ENCODE data around the gene IQCK.
"Not testable (repeated sequence)": the region's sequence is repeated elsewhere in the genome, so short reads cannot be mapped to it uniquely, and the experiment has no call there.

IQCK gene

GRCh38 chr16:19760356-19761060 is 42.4 kb downstream of the IQCK start:
- no peak for DNase-seq

DNA sequence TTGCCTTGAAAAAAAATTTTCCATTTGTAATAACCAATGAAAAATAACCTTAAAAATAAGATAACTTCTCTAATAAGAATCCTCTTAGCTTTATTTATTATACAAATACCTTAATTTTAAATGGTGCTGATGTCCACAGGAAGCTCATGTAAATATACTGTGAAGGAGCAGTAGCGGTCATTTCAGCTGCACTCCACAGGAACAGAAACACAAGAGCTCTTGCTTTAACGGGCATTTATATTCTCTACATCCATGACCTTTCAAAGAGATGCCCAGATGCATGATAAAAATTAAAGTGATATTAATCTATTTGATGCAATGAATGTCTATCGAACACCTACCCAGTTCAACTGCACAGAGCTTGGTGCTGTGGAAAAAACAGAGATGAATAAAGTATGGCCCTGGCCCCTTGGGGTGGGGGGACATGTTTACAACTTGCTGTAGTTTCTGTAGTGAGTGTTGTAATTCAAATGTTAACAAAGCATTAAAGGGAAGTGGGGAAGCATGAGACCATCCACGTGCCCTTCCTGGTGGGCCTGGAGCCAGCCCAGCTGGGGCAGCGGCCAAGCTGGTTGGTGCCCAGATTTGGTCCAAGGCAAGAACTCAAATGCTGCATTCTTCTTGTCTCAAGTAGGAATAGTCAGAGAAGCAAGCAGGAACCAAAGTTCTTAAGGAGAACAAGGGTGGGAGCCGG is 47.9 kb downstream of the IQCK start:
- DNase-seq, result no peak

- DNase-seq, result no peak
Observed at GRCh38 chr16:19766554-19766884, 48.4 kb downstream of the IQCK start.

DNA sequence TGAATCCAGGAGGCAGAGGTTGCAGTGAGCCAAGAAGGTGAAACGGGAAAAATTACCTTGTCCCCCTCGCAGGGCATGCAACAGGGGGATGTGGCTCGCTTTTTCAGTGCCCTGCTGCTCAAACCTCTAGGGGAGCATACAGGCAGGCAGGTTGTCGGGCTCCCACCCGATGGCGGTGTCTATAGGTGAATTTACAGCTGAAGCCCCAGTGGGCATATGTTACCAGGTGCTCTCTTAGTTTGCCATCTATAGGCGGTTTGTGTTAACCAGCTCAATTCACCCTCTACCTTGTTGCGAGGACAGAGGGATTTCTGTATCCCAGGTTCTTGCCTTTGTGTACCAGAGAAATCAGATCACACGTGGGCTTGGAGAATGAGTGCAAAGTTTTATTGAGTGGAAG is 48.9 kb downstream of the IQCK start:
- DNase-seq, result no peak

DNA sequence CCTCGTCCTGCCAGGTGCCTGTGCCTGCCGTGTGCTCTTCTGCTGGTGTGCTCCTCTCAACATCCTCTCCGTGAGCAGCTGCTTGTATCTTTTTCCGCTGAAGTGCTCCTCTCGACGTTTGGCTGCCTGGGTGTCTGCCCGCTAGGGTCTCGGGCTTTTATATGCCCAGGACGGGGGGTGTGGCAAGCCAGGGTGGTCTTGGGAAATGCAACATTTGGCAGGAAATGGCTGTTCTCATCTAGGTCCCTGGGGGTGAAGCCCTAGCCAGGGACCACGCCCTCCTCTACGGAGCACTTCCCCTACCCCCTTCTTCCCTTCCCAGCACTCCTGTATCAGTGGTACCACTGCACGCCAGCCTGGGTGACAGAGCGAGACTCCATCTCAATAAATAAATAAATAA is 49.4 kb downstream of the IQCK start:
- no peak for DNase-seq

GRCh38 chr16:19769239-19769638 is 51.2 kb downstream of the IQCK start:
- DNase-seq, result no peak

GRCh38 chr16:19771040-19771439 is 53.0 kb downstream of the IQCK start:
- no peak for DNase-seq

DNA sequence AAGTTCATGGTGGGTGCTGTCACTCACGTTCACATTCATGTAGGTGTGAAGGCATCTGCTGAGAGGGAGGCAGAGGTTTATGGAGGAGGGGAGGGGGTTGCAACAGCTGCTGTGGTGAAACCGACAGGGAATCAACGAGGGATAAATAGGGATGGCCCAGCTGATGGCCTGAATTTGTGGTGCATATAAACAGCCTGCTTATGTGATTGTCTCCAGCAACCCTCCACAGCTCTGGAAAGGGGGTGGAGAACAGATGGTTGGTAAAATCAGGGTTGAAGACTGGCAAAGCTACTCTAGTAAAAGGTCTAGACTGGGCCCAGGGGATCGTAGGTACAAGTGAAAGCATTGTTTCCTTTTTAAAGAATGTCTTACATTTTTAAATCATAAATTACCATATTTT is 53.7 kb downstream of the IQCK start:
- peak; percentile 91 for DNase-seq

GRCh38 chr16:19774024-19774423 is 56.0 kb downstream of the IQCK start:
- DNase-seq, result no peak

DNA sequence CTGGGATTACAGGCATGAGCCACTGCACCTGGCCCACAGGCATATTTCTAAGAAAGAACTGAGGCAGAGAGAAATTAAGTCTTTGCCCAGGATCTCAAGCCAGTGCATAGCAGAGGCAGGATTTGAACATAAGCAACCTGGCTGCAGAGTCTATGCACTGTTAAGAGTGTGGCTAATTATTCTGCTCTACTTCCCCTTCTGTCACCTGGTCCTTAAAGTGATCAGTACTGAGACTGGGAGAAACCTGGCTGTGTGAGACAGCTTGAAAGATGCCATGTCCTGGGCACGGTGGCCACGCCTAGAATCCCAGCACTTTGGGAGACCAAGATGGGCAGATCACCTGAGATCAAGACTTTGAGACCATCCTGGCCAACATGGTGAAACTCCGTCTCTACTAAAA is 58.1 kb downstream of the IQCK start:
- DNase-seq, result no peak

DNA sequence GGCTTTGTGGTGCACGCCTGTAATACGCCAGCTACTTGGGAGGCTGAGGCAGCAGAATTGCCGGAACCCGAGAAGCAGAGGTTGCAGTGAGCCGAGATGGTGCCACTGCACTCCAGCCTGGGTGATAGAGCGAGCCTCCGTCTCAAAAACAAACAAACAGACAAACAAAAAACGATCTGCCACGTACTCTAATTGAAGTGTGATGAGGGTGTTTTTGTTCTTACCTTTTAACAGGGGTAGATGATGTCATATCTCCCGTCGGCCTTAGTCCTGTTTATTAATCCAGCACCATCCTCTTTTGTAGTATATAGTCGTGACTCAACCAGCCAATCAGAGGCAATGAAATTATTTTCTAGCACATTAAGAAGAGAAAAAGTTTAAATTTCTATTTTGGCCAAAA is 58.5 kb downstream of the IQCK start:
- no peak for DNase-seq

DNA sequence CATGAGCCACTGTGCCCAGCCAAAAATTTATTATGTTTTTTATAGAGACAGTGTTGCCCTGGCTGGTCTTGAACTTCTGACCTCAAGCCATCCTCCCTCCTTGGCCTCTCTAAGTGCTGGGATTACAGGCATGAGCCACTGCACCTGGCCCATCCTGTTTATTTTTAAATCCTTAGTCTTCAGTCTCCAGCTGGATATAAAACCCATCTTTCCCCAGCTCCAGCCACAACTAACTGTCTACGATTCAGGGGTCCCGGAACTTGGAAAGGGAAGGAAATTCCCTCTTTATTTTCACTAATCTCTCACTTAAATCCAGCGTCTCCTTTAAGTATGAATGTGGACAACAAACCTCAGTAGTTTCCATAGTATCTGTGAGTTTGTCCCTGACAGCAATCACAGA is 62.2 kb downstream of the IQCK start:
- no peak for DNase-seq

- DNase-seq, result no peak
Observed at GRCh38 chr16:19781226-19781625, 63.2 kb downstream of the IQCK start.

GRCh38 chr16:19783363-19784182 is 65.5 kb downstream of the IQCK start:
- no peak for DNase-seq

- DNase-seq, result no peak
Observed at GRCh38 chr16:19784183-19784736, 66.2 kb downstream of the IQCK start.

DNA sequence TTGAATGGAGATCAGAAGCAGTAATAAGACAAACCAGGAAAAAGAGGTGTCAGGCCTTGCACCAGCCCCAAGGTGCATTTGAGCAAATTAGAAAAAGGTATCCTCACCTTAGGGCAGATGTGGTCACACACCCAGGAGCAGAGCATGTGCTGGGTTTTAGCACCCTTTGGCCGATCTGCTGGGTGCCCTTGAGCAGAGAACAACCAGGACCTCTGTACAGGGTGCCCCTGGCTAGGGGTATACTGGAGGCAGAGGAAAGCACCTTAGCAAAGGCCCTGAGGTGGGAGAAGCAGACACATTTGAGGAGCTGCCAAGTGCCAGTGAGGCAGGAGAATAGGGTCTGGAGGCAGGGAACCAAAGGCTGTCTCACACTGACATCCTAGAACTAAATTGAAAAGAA is 67.0 kb downstream of the IQCK start:
- DNase-seq, result no peak

DNA sequence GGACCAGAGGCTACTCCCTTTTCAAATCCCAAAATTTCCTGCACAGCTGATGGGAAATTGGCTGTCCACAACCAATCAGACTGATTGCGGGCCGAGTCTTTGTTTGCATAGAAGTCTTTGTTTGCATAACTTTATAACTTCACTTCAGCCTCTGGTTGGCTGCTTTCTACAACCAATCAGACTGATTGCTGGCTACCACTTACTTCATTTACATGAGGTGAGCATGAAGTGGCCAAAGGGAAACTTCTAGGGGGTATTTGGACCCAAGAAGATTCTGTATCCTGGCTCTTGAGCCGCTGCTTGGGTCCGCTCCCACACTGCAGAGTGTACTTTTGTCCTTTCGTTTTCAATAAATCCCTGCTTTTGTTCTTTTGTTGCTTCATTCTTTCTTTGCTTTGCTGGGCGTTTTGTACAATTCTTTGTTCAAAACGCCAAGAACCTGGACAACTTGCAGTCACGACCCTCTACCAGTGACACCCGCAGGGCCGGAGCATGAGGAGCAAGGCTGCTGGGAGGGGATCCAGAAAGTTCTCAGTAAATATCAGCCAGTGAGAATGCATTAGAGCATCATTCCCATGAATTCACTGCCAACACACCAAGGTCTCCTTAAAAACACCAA is 67.5 kb downstream of the IQCK start:
- no peak for DNase-seq

DNA sequence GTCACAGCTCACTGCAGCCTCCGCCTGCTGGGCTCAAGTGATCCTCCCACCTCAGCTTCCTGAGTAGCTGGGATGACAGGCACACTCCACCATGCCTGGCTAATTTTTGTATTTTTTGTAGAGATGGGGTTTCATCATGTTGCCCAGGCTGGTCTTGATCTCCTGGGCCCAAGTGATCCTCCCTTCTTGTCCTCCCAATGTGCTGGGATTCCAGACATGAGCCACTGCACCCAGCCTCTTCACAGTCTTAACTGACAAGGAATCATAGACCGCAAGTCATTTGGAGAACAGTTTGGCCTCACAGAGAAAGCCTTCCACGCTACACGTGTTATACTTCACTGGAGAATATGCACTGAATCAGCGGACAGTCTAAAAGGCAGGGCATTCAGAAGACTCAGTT is 83.3 kb downstream of the IQCK start:
- DNase-seq, result not testable (repeated sequence)

DNA sequence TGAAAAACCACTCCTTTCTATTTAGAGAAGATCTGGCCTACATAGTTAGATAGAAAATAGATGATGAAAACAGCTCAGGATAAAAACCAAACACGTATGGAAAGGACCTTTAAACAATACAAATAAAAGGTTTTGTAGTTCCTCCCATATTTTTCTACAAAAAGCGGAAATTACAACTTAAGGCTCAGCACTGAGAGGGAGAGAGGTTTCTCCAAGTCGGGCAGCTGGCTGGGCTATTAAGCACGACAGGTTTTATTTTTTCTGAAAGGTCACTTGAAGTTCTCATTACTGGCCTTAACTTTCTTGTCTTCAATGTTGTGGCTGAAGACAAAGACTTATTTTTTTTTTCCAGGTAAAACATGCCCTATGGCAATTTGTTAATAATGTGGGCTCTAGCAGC is 83.8 kb downstream of the IQCK start:
- DNase-seq, result not testable (repeated sequence)

DNA sequence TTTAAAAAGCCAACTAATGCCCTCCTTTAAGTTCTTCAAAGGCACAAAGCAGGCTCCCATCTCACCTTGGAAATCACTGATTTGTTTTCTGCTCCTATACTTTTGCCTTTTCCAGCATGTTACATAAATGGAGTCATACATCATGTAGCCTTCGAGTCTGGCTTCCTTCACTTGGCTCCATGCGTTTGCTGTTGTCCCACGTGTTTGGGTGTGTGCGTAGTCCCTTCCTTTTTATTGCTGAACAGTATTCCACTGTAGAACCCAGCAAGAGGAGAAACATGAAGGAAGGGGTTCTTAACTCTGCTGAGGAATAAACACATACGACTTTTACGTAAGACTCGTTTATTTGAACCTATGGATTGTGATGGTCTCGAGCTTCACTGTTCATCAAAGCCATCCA is 84.5 kb downstream of the IQCK start:
- no peak for DNase-seq

GRCh38 chr16:19804538-19805323 is 86.7 kb downstream of the IQCK start:
- DNase-seq, result peak; percentile 72

DNA sequence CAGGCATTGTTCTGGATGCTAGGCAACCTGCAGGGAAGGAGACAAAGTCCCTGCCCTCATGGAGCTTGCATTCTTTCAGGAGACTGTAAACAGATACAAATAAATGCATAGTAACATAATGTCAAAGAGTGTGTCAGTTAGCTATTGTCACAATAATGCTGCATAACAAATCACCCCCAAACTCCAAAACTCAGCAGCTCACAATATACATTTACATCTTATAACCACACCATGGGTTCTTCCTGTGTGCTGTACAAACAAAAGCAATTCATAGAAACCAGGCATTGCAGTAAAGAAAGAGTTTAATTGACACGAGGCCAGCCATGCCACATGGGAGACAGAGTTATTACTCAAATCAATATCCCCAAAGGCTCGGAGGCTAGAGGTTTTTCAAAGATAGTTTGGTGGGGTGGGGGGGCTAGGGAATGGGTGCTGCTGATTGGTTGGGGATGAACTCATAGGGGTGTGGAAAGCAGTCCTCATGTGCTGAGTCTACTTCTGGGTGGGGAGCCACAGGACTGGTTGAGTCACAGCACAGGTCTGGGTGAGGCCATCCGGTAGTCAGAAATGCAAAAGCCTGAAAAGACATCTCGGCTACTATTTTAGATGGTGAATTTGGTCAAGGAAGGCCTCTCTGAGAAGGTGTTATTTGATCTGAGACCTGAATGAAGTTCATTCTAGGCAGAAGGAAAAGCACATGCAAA is 87.5 kb downstream of the IQCK start:
- DNase-seq, result no peak

Data from DMS 273 treated with DMSO at 0.1 percent for 48 hours (cell line).